ENCODE data around the gene UBE2L5. TPM values are rescaled to one million over a fixed set of nuclear protein-coding genes. Genes with fewer than 3 reads are reported as not detected.

UBE2L5 gene
- total and polyA plus RNA-seq, 2 of the 13 experiments (the other 11 are each of a cell fraction or from before 2014, with no cell fraction given): 0.13 TPM; not detected in 1

DNA sequence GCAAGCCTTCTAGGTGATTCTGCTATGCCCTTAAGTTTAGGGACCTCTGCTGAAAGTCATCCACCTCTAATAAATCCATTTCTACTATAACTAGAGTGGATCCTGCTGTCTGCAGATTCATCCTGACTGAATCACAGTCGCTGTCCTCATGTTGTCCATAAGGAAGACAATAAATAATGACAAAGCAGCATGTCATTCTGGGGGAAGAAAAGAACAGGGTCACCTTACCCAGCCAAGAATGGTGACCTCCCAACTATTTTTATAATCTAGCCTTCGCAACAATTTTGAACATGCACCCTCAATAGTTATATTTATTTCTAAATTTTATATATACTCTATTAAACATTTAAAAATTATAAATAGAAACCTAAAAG is 45.0 kb upstream of the UBE2L5 start:
- in situ Hi-C loops (cut with HindIII; ENCODE audit: extremely low pct_ligation_motif_present, low pct_unique_long_range_greater_than_20kb) (no loop called here), intact Hi-C loops (cut with micrococcal nuclease; ENCODE audit: unreplicated experiment) (no loop called here)
- H3K27me3 ChIP-seq (ENCODE audit: control insufficient read depth in 1 of 2, insufficient read depth in 2 of 2, low read length in 2 of 2): peaks cover 1 to 7% of the 10 kb centered on the region in 2 experiments; a peak in 3 of 5 replicates
- H3K9me3 ChIP-seq (ENCODE audit: low read length): no peaks in the 10 kb centered on the region
- no peaks in the 10 kb centered on the region for H3K36me3 ChIP-seq (replicated peaks in 1 of 2; ENCODE audit: control insufficient read depth in 1 of 2, insufficient read depth in 2 of 2, low read length in 2 of 2)
- ChIA-PET POLR2A (no interaction called here), CTCF (ENCODE audit: low intra/inter-chr PET ratio, low total read pairs) (no interaction called here)
- no peak overlapping the region for H3K4me3 ChIP-seq (replicated peaks in 1 of 3; ENCODE audit: insufficient read depth in 1 of 3, low read depth in 2 of 3, low read length in 3 of 3)
- peaks cover 9% of the 10 kb centered on the region for H3K4me1 ChIP-seq (ENCODE audit: insufficient read depth, low read length)
- WGBS (ENCODE audit: low lambda C conversion rate): 19% methylated on average over 2 of the region's 2 CpGs
- ATAC-seq (no peak), FAIRE-seq (no peak), DNase-seq (ENCODE audit: low spot score) (no peak)
- H2AFZ ChIP-seq (ENCODE audit: low read length): no peak overlapping the region
- no peak overlapping the region for H3K27ac ChIP-seq (ENCODE audit: extremely low read length, insufficient read depth, low read length)
- no peak overlapping the region for H3K4me2 ChIP-seq (ENCODE audit: low read depth, low read length)
- H3K79me2 ChIP-seq (ENCODE audit: insufficient read depth, low read length): no peaks in the 10 kb centered on the region
- BruUV-seq (replicated peaks): no TSS peak
- H4K20me1 ChIP-seq (ENCODE audit: insufficient read depth, low read length): no peaks in the 10 kb centered on the region
- TF ChIP-seq SP2 (CRISPR knock-in tag; IDR thresholded peaks at IDR 0.05) (no peak), SKI (IDR thresholded peaks at IDR 0.05; ENCODE audit: partially characterized antibody) (no peak), ZNF564 (CRISPR knock-in tag; IDR thresholded peaks at IDR 0.05) (no peak), LCORL (IDR thresholded peaks at IDR 0.05) (no peak), LCORL (CRISPR knock-in tag; IDR thresholded peaks at IDR 0.05) (no peak), TOPORS (CRISPR knock-in tag; IDR thresholded peaks at IDR 0.05) (no peak), TBX2 (CRISPR knock-in tag; IDR thresholded peaks at IDR 0.05; ENCODE audit: borderline replicate concordance) (no peak)
- H3K9ac ChIP-seq (ENCODE audit: insufficient read depth, low read depth, low read length): no peak overlapping the region

DNA sequence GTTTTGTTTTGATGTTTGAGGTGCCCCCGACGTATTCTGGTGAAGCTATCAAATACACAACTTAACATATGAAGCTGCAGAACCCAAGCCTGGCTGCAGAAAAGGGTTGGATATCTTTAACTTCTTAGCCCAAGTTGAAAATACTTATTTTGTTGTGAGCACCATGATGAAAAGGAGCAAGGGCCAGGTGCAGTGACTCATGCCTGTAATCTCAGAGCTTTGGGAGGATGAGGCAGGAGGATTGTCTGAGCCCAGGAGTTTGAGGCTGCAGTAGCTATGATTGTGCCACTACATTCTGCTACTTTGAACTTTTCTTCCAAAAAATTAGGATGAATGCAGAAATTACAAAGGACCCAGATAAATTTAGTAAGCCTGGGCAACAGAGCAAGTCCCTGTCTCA is 44.1 kb upstream of the UBE2L5 start:
- Histone ChIP-seq H3K27ac (ENCODE audit: extremely low read length, insufficient read depth, low read length) (no peak overlapping the region), H2AFZ (ENCODE audit: low read length) (no peak overlapping the region), H3K9me3 (ENCODE audit: low read length) (no peaks in the 10 kb centered on the region), H4K20me1 (ENCODE audit: insufficient read depth, low read length) (no peaks in the 10 kb centered on the region), H3K4me2 (ENCODE audit: low read depth, low read length) (no peak overlapping the region), H3K27me3 (ENCODE audit: control insufficient read depth in 1 of 2, insufficient read depth in 2 of 2, low read length in 2 of 2) (peaks cover 1 to 7% of the 10 kb centered on the region in 2 experiments; a peak in 3 of 5 replicates), H3K79me2 (ENCODE audit: insufficient read depth, low read length) (no peaks in the 10 kb centered on the region), H3K36me3 (replicated peaks in 1 of 2; ENCODE audit: control insufficient read depth in 1 of 2, insufficient read depth in 2 of 2, low read length in 2 of 2) (no peaks in the 10 kb centered on the region), H3K4me1 (ENCODE audit: insufficient read depth, low read length) (peaks cover 12% of the 10 kb centered on the region), H3K9ac (ENCODE audit: insufficient read depth, low read depth, low read length) (no peak overlapping the region), H3K4me3 (replicated peaks in 1 of 3; ENCODE audit: insufficient read depth in 1 of 3, low read depth in 2 of 3, low read length in 3 of 3) (no peak overlapping the region)
- DNase-seq (ENCODE audit: low spot score) (no peak), FAIRE-seq (no peak), ATAC-seq (no peak)
- WGBS (ENCODE audit: low lambda C conversion rate): 32% methylated on average over 2 of the region's 2 CpGs
- intact Hi-C loops (cut with micrococcal nuclease; ENCODE audit: unreplicated experiment): no loop called here
- ChIA-PET POLR2A (no interaction called here), CTCF (ENCODE audit: low intra/inter-chr PET ratio, low total read pairs) (no interaction called here)
- BruUV-seq (replicated peaks): no TSS peak
- in situ Hi-C loops (cut with HindIII; ENCODE audit: extremely low pct_ligation_motif_present, low pct_unique_long_range_greater_than_20kb): no loop called here
- no peak for TF ChIP-seq ZSCAN20 (CRISPR knock-in tag; IDR thresholded peaks at IDR 0.05; ENCODE audit: borderline replicate concordance)
- TF ChIP-seq, protein P1, sequence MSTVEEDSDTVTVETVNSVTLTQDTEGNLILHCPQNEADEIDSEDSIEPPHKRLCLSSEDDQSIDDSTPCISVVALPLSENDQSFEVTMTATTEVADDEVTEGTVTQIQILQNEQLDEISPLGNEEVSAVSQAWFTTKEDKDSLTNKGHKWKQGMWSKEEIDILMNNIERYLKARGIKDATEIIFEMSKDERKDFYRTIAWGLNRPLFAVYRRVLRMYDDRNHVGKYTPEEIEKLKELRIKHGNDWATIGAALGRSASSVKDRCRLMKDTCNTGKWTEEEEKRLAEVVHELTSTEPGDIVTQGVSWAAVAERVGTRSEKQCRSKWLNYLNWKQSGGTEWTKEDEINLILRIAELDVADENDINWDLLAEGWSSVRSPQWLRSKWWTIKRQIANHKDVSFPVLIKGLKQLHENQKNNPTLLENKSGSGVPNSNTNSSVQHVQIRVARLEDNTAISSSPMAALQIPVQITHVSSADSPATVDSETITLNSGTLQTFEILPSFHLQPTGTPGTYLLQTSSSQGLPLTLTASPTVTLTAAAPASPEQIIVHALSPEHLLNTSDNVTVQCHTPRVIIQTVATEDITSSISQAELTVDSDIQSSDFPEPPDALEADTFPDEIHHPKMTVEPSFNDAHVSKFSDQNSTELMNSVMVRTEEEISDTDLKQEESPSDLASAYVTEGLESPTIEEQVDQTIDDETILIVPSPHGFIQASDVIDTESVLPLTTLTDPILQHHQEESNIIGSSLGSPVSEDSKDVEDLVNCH (CRISPR knock-in tag; IDR thresholded peaks at IDR 0.05): no peak
- TF ChIP-seq SMAD9 (CRISPR knock-in tag; IDR thresholded peaks at IDR 0.05): no peak

Measured in HepG2 (cell line).